Left lung (tissue), 10 donors: ENCODE measurements around the gene PARP15. TPM values are rescaled to one million over a fixed set of nuclear protein-coding genes. Genes with fewer than 3 reads are reported as not detected.
"Not testable (repeated sequence)": the region's sequence is repeated elsewhere in the genome, so short reads cannot be mapped to it uniquely, and the experiment has no call there.

Source experiments
- ATAC-seq: fragments of 200-7000 bp; cut with Tn5 transposase; one replicate; pipeline ENCODE4 v1.9.1; 2020; ENCODE audit warnings: moderate library complexity
- DNase-seq, 4 donors: peaks; one replicate each; pipeline ENCODE4 v3.0.0-alpha.2; 2013 to 2020
- H3K27ac ChIP-seq, 2 donors: fragments of 200-600 bp; sonication (generic) in 1 of 2; one replicate each; pipeline versions ENCODE4 v1.5.0 to v1.8.0; 2020 to 2021
- H3K27me3 ChIP-seq, 2 donors: fragments of 200-600 bp; sonication (generic) in 1 of 2; one replicate each; pipeline versions ENCODE4 v1.5.0 to v1.8.0; 2020 to 2021
- H3K36me3 ChIP-seq, 2 donors: fragments of 200-600 bp; sonication (generic) in 1 of 2; one replicate each; pipeline versions ENCODE4 v1.5.0 to v1.8.0; 2020 to 2021
- H3K4me1 ChIP-seq, 2 donors: fragments of 200-600 bp; one replicate each; pipeline ENCODE4 v1.8.0; 2021
- H3K4me3 ChIP-seq, 2 donors: fragments of 200-600 bp; sonication (generic) in 1 of 2; one replicate each; pipeline versions ENCODE4 v1.5.0 to v1.8.0; 2020 to 2021; ENCODE audit warnings: mild to moderate bottlenecking in 1 of 2
- H3K9me3 ChIP-seq, 2 donors: fragments of 200-600 bp; sonication (generic) in 1 of 2; one replicate each; pipeline versions ENCODE4 v1.5.0 to v1.8.0; 2020 to 2021
- intact Hi-C, 2 donors: fragments of 100-400 bp; cut with DNase I; formaldehyde crosslinking; loops; one replicate each; pipeline versions ENCODE4 v1.11.2 to v1.14.2; 2022
- polyA plus RNA-seq, 6 donors: library from polyadenylated mRNA; unstranded; fragments of 120-200 nt; gene quantifications; one replicate each; pipeline ENCODE4 v1.2.1, GENCODE V29; 2013; ENCODE audit not compliant: insufficient read length in 6 of 6
- total RNA-seq, 2 donors: library from RNA; stranded (reverse); fragmentation: NEBNext Ultra II Directional; extraction: Animal tissue kit (Norgen Biotek cat#: 25700); gene quantifications; one replicate each; pipeline ENCODE4 v1.2.1, GENCODE V29; 2021
- TF ChIP-seq, protein P1 (sequence below), 2 donors: fragments of 200-600 bp; sonication (generic) in 1 of 2; IDR thresholded peaks; one replicate each; pipeline versions ENCODE4 v1.5.0 to v1.8.0; 2021; ENCODE audit warnings: antibody characterized with exemption in 2 of 2
- donor health status: DM: no; HTN: yes; CAD: no.
- donor health status: DM: no; HTN: no; CAD: no.

PARP15 gene
- total and polyA plus RNA-seq, 8 donors: 0.51 to 5.8 (median 0.99) TPM

GRCh38 chr3:122560680-122561079 is 16.8 kb upstream of the PARP15 start:
- Histone ChIP-seq H3K4me3 (no peak overlapping the region), H3K27ac (peak overlapping the region in 1 of 2 donors; percentile 10), H3K27me3 (no peaks in the 10 kb centered on the region), H3K4me1 (peaks cover 15 to 47% of the 10 kb centered on the region in 2 donors), H3K36me3 (peaks cover 0 to 40% of the 10 kb centered on the region in 2 donors), H3K9me3 (no peaks in the 10 kb centered on the region)
- peak in 2 of 4 donors; percentile 45 to 72 for DNase-seq
- TF ChIP-seq, protein P1, sequence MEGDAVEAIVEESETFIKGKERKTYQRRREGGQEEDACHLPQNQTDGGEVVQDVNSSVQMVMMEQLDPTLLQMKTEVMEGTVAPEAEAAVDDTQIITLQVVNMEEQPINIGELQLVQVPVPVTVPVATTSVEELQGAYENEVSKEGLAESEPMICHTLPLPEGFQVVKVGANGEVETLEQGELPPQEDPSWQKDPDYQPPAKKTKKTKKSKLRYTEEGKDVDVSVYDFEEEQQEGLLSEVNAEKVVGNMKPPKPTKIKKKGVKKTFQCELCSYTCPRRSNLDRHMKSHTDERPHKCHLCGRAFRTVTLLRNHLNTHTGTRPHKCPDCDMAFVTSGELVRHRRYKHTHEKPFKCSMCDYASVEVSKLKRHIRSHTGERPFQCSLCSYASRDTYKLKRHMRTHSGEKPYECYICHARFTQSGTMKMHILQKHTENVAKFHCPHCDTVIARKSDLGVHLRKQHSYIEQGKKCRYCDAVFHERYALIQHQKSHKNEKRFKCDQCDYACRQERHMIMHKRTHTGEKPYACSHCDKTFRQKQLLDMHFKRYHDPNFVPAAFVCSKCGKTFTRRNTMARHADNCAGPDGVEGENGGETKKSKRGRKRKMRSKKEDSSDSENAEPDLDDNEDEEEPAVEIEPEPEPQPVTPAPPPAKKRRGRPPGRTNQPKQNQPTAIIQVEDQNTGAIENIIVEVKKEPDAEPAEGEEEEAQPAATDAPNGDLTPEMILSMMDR (IDR thresholded peaks at IDR 0.05): peak; percentile 43 to 50
- intact Hi-C loops: loop anchor here in 1 of 2 donors (5.0 kb wide), 1 partner anchor 117 kb away; no protein-coding TSS in a partner anchor
- peak; percentile 32 for ATAC-seq

DNA sequence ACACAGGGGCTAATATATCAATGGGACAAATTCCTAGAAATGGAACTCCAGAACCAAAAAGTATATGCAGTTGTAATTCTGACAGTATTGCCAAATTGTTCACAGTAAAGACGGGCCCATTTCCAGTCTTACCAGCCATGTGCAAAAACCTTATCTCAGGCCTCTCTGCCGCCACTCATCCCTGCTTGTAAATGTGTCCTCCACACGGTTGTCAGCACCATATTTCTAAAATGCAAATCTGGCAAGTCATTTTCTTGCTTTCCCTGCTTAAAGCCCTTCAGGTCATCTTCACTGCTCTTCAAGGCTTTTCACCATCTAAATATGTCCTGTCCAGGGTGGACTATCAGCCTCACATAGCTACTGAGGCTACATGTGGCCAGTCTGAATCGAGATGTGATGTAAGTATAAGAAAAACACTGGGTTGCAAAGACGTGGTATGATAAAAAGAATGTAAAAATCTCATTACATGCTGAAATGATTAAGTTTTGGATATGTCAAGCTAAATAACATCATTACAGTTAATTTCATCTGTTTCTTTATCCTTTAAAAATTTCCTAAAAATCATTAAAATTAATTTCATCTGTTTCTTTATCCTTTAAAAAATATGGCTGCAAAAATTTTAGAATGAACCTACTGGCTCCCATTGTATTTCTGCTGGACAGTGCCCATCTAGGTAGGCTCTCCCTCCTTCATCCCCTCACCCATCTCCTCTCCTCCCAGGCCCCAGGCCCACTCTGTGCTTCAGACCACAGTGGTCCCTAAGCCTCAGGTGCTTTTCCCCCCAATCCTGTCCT is 14.3 kb upstream of the PARP15 start:
- Histone ChIP-seq H3K4me1 (peaks cover 15 to 72% of the 10 kb centered on the region in 2 donors), H3K27ac (peak overlapping the region; percentile 96 to 98), H3K9me3 (no peaks in the 10 kb centered on the region), H3K27me3 (no peaks in the 10 kb centered on the region), H3K4me3 (peak overlapping the region; percentile 81 to 96), H3K36me3 (peaks cover 0 to 41% of the 10 kb centered on the region in 2 donors)
- TF ChIP-seq, protein P1 (IDR thresholded peaks at IDR 0.05): no peak
- DNase-seq: no peak
- intact Hi-C loops: loop anchor here in 1 of 2 donors (5.0 kb wide), 1 partner anchor 114 kb away; no protein-coding TSS in a partner anchor
- ATAC-seq: peak; percentile 2

GRCh38 chr3:122563717-122564025 is 13.8 kb upstream of the PARP15 start:
- Histone ChIP-seq H3K27ac (peak overlapping the region; percentile 96 to 98), H3K4me3 (peak overlapping the region; percentile 81 to 96), H3K27me3 (no peaks in the 10 kb centered on the region), H3K36me3 (peaks cover 0 to 41% of the 10 kb centered on the region in 2 donors), H3K4me1 (peaks cover 15 to 77% of the 10 kb centered on the region in 2 donors), H3K9me3 (no peaks in the 10 kb centered on the region)
- intact Hi-C loops: loop anchor here in 1 of 2 donors (5.0 kb wide), 1 partner anchor 114 kb away; no protein-coding TSS in a partner anchor
- ATAC-seq (peak; percentile 23), DNase-seq (no peak)
- TF ChIP-seq, protein P1 (IDR thresholded peaks at IDR 0.05): no peak

DNA sequence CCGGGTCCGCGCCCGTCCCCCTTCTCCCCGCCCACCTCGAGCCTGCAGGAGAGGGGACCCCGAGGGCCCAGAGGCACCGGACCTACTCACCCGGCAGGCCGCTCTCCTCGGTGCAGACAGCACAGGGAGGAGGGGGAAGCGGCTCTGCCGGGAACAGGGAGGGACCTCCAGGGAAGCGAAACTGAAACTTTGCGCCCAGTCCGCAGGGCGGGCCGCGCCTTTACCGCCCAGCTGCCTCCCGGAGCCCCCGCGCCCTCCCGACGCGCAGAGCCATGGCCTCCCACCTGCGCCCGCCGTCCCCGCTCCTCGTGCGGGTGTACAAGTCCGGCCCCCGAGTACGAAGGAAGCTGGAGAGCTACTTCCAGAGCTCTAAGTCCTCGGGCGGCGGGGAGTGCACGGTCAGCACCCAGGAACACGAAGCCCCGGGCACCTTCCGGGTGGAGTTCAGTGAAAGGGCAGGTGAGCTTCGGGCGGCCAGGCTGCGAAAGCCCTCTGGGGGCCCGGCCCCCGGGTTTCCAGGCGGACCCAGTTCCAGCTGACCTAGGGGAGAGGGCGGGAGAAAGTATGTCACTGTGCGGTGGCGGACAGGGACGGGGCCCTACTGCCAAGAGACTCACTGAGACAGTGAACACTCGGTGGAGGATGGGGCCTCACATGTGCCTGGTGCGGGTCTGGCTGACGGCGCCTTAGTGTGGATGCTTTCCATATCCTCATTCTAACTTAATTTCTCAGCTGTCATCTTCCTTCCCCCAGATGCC is 13.1 kb upstream of the PARP15 start, which contains the start of the genes DTX3L and PARP9:
Gene DTX3L (plus strand): TSS at position 184 of the 758 bp plus-strand sequence. CDS start 89 bp downstream, at position 273.
Gene PARP9 (minus strand): TSS at position 146 of the 758 bp plus-strand sequence. CDS start 4,680 bp downstream, outside the sequence.
- TF ChIP-seq, protein P1 (IDR thresholded peaks at IDR 0.05): no peak
- peak within 1 kb of the TSS; percentile 81 to 96 for H3K4me3 ChIP-seq
- H3K36me3 ChIP-seq: peaks cover 0 to 41% of the 10 kb centered on the region in 2 donors
- H3K27ac ChIP-seq: peak within 1 kb of the TSS; percentile 96 to 98
- intact Hi-C loops: loop anchor here in 1 of 2 donors (5.0 kb wide), 1 partner anchor 113 kb away; no protein-coding TSS in a partner anchor
- DNase-seq (peak; percentile 77 to 96 (median 91)), ATAC-seq (peak; percentile 98)
- H3K9me3 ChIP-seq: no peaks in the 10 kb centered on the region
- peaks cover 16 to 84% of the 10 kb centered on the region in 2 donors for H3K4me1 ChIP-seq
- no peaks in the 10 kb centered on the region for H3K27me3 ChIP-seq

DNA sequence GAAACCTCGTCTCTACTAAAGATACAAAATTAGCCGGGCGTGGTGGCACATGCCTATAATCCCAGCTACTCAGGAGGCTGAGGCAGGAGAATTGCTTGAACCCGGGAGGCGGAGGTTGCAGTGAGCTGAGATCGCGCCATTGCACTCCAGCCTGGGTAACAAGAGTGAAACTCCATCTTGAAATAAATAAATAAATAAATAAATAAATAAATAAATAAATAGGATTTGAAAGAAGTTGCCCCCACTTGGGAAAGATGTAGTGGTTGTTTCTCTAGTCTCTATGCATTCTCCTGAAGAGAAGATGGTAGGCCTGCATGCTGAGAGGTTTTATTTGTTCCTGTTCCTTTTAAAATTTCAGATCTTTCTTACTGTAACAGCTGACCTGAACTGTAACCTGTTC is 9.3 kb upstream of the PARP15 start:
- intact Hi-C loops, DNase-seq, H3K4me3 ChIP-seq, H3K27me3 ChIP-seq, ATAC-seq, H3K9me3 ChIP-seq: not testable (repeated sequence)
- peak overlapping the region in 1 of 2 donors; percentile 58 for H3K27ac ChIP-seq
- H3K36me3 ChIP-seq: peaks cover 0 to 76% of the 10 kb centered on the region in 2 donors
- peaks cover 11 to 74% of the 10 kb centered on the region in 2 donors for H3K4me1 ChIP-seq
